Fibroblast of the conjunctiva (primary cell): ENCODE data around the gene KCND2.

Source experiments
- DNase-seq: peaks from one replicate; pipeline ENCODE4 v3.0.0-alpha.2; 2010; ENCODE audit warnings: low read depth

KCND2 gene

DNA sequence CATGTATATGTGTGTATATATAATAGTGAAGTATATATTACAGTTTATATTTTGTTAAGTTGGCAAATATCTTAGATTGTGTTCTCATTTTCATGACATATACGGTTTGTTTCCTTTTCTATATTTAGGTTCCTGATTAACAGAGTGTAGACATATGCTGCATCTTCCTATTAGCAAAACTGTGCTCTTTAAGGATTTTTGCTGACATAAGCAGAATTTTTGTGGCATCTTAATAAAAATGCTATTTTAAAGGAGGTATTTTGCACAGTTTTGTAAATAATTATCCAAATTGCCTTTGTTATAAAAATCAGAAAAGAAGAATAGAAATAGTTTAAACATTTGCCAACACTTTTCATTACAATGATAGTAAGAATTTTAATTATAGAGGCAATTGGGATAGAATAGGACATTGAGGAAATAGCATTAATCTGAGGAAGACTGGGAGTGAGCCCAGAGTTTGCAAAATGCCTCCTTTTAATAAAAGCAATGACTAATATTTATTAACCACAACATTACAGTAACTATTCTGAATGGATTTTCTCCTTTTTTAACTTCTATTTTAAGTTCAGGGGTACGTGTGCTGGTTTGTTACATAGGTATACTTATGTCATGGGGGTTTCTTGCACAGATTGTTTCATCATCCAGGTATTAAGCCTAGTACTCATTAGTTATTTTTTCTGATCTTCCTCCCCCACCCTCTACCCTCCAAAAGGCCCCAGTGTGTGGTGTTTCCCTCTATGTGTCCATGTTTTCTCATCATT is 38.2 kb downstream of the KCND2 start:
- no peak for DNase-seq

DNA sequence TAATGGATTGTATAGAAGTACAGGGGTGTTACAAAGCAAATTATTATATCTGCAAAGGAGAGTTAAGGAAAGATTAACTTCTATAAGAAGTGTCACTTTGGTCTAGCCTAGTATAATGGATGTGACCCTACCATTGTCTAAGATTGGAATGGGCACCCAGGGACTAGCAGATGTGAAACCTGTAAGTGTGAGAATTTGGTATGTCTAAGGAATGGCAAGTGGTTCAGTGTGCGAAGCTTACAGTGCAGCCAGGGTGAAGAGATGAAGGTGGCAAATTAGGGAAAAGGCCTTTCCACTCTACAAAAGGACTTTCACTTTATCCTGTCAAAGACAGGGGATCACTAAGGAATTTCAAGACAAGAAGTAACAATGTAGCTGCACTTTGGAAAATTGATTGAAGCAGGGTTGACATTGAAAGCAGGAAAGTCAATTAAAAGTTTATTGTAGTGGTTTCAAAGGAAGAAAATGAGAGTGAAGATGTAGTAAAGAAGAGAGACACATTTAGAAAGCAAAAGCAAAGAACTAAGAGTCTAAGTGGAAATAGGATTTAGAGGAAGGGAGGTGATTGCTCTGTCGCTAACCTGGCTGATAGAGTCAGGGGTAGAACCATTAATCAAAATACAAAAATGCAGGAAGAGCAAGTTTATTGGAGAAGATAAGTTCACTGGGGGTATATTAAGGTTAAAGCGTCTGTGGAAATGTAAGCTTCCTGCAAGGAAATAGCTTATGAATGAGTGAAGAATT is 47.4 kb downstream of the KCND2 start:
- no peak for DNase-seq

DNA sequence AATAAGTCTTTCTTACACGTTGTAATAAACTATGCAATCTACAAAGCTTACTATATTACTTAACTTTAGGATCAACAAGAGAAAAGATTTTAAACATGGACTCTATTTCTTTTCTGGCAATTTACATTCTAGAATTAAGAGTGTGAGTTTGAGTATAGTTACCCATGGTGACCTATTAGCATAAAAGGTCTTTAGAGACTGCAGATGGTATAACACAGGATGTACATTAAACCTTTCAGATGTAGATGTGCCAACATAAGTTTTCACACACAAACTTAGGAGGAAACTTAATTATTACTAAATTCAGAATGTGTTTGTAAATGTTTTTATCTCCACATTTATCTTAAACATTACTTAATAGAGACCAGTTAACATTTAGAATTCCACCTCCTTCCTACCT is 54.1 kb downstream of the KCND2 start:
- no peak for DNase-seq

DNA sequence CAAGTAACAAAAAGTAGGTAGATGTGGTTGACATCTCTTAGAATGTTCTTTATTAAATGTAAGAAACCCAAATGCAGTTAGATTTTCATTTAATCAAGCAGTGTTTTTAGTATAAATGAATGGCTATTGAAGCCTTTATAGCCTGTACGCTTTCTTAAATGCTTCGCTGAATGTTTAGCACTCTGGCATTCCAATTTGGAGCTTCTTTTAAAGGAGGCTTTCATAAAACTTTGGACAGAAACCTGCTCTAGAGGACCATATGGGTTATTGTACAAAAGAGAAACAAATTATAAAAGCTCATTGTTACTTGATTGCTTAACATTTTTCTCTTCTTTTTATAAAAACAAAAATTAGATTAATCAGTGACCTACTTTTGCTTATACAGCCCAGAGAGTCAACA is 59.5 kb downstream of the KCND2 start:
- DNase-seq, result no peak

DNA sequence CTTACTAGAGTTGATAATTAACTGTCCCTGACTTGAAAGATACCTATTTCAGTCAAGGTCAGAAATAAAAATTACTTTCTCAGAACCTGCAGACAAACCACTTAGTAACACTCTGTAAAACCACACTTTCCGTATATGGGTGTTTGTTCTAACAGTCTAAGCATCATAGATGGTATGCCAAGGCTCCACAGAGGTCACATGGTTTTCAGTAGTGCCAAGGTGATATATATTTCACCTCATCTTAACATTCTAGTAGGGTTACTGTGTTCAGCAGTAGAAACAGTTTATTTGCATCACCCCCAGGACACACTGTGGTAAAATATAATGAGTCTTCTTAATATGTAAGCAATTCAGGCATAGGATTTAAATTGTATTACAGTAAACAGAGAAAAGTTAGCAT is 61.5 kb downstream of the KCND2 start:
- DNase-seq, result no peak

DNA sequence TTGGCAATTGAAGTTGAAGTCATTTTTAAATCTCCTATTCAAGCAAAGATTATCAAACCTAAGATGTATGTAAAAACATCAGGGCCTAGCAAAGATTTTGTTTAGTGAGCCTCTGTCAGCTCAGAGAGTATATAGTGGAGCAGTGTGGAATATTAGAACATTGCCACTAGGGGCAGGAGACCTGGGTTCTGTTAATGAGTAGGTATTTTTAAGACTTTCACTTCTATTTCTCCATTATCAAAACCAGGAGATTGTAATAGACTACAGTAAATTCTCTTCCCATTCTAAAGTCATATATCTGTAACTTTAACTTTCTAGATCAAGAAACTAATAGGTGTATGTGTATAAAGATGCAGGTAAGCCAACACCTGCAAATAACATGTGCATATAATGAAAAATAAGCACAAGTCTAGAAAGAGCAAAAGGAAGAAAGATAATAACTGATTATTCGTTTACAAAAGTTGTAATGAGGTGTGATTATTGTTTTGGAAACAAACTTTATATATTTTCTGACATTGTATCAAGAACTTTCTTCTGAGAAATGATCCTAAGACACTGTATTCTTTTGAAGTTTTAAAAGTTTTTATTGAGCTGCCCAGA is 64.4 kb downstream of the KCND2 start:
- no peak for DNase-seq

DNA sequence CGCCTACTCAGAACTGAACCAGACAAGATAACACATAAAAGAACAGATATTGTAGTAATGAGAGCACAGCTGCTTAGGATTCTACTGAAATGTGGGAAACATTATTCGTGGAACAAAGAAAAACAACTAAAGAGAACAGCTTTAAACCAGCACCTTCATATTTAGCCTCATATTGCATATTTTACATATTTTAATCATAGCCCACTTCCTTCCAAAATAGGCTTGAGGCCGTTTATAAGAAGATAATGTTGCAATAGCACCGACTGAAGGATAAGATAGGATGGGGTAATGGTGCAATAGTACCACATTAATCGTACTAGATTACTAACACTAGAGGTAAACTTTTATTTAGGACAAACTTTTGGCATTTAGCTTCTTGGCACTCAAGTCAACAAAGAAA is 71.3 kb downstream of the KCND2 start:
- no peak for DNase-seq

DNA sequence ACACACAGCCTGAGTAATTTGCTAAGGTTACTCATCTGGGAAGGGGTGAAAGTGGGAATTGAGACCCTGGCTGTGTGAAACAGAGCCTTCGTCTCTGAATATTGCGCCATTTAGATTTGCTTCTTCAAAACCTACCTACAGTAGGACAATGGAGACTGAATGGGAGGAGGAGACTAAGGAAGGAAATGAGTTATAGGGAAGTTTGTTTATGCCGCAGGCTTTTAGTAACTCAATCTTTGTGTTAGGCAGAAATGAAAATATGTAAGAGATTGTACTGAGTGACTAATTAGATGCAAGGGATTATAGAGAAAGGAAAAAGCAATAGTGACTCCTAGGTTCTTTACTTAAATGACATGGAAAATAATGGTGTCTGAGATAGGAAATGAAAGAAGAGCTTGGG is 80.2 kb downstream of the KCND2 start:
- DNase-seq, result no peak

DNA sequence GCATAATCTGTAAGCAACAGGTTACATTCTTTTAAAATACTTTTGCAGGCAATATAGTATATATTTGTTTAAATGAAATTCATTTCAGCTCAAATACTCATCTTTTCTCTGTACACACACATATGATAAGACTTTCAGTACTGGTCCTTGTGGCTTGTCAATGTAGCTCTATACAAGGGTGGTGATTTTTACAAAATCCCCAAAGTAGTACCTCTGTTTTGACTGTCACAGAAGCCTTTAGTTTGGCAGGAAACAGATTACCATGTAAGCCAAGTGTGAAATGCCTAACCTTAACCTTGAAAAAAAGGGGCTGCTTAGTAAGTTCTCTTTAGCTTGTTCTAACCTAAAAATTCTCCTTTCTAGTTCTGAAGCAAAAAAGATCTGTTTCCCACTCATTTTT is 87.9 kb downstream of the KCND2 start:
- DNase-seq, result no peak

DNA sequence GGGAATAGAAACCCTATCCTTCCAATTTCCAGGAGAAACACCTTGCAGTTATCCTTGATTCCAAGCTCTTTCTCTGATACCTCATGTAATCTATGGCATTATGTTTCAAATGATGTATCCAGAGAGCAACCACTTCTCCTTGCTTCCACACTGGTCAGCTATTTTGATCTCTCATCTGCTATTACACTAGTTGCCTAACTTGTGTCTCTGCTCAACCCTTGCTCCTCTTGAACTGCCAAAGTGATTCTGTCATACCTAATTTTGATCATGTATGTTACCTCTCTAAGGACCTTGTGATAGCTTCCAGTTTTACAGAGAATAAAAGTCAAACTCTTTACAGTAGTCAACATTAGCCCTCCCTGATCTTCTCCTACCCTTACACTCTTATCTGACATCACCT is 90.4 kb downstream of the KCND2 start:
- DNase-seq, result no peak

DNA sequence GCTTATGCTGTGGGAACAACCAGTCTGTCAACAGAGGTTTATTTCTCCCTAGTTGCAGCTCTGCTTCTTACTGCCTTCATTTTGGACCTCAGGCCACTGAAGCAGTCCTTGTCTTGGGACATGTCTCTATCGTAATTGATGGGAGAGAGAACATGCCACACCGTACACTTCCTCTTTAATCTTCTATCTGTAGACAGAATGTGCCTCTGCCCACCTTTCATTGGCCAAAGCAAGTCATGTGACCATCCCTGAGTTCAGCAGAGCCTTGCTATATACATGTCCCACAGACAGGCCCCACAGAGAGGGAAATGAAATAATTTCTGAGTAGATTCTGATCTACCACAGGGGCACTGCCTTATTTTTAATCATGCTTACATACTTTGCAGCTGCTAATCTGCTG is 98.0 kb downstream of the KCND2 start:
- no peak for DNase-seq

DNA sequence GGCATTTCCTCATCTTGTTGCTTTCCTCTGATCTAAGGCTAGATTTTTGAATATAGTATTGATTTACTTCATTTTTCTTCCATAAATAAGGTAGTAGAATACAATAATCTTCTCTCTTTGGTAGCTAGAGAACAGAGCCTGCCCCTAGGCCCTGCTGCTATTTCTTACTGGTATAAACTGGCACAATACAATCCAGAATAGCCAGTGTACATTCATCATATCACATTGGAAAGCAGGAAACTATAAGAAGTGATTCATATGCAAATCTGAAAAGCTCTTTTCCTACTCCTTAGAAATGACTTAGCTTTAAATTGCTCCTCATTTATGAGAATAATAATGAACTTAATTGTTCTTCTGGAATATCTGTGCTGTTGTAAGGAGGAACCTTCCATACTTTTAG is 100.2 kb downstream of the KCND2 start:
- DNase-seq, result no peak

DNA sequence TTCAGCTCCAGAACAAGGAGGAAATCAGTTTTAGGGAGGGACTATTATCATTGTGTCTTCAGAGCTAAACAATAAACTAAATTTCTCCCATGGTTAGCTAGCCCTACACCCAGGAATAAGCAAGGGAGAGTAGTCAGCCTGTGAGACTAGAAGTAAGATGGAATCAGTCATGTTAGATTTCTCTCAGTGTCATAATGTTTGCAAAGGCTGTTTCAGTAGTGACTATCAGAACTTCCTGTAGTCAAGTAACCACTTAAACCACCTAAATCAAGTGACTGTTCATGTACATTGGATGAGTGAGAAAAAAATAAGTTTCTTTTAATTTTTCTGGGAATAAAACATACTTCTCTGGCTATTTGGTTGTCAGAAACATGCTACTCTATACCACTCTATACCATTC is 121.6 kb downstream of the KCND2 start:
- no peak for DNase-seq

DNA sequence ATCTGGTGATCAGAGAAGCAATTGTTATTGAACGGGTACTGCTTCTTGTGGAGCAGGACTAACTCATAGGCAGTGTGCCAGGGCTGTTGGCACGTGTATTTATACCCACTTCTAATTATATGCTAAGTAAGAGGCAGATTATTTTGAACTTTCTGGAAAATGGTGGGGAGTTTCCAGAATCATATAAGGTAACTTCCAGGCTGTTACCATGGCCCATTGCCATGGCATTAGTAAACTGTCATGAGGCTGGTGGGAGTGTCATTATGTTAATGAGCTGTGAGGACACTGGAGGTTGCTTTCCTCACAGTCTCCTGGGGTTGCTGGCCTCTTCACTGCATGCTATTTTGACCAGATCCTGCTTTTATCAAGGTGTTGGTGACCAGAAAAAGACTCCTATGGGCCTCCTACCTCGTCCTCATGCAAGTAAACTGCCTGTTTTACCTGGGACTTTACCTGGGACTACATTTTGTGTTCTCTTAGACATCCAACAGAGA is 122.6 kb downstream of the KCND2 start:
- no peak for DNase-seq

DNA sequence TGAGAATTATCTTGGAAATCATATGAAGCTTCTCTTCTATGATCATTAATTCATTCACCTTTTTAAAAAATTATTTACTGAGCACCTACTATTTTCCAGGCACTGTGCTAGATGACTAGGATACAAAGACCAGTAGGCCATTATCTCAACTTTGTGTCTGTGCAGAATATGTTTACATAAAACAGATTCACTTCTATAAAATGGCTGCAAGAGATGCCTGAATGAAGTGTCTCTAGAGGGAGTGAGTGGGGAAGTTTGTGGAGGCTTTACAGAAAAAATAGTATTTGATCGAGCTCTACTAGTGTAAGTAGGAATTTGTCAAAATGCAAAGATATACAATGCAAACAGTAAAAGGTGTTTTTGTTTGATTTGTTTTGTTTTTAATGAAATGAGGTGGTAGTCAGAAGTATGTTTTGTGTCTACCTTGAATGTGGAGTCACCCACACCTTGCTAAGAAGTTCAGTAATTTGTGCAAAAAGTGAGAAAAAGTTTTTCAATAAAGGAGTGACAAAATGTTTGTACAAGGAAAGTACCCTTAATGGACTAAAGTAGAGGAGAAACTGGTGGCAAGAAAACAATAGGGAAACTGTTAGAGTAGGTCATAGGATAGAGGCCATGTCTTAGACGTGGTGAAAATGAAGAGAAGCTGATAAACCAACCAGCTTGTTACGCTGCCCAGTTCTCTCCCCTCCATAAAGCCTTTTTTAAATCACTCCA is 125.5 kb downstream of the KCND2 start:
- DNase-seq, result no peak

DNA sequence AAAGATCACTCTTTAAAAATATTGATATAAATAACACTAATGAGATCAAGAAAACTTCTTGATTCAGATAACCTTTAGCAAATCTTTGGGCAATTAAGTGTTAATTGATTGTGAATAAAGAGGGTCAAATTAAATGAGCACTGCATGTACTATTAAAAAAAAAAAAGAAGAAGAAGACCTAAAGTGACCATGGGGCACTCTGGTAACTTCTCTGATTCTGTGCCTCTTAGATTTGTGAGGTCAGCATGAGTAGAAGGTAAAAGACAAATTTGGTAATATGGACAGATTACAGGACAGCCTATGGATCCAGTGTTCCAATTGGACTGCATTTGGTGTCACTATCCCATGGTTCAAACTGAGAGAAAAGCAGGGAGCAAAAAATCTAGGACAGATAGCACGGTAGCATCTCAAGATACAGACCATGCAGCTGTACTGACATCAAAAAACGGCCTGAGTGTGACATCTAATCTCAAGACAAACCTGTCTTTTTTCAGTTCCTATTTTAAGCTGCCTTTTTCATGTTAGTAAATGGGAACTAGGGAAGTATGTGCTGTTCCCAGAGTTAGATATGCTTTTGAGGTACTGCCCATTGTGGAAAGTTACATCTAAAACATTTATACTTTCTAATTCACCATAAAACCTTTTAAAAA is 128.0 kb downstream of the KCND2 start:
- no peak for DNase-seq

DNA sequence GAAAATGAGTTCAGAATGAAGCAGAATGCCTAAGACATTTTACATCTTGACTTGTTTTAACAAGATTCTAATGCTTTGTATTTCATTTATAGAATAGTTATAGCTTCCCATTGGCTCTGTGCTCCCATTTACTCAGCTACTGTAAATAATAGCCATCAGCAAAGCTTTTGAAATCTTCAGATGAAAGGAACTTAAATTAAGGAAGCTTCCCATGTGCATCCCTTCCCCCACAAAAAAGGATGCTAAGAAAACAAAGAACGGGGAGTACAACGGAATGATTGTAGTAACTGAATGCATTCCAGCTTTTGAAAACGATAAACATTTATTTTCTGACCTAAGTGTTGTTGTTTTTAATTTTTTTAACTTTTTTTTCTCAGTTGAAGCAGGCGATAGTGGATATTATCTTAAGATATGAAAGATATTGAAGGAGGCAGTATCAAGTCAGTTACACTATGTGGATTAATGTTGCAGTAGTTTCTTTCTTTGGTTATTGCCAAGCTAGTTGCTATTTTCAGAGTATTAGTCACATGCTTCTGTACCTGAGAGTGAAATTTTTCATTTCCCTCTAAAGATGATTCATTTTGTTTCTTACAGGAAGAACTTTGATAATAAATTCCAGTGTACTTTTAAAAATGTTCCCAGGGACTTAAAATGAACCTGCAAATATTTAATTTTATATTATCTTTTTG is 129.2 kb downstream of the KCND2 start:
- DNase-seq, result no peak

DNA sequence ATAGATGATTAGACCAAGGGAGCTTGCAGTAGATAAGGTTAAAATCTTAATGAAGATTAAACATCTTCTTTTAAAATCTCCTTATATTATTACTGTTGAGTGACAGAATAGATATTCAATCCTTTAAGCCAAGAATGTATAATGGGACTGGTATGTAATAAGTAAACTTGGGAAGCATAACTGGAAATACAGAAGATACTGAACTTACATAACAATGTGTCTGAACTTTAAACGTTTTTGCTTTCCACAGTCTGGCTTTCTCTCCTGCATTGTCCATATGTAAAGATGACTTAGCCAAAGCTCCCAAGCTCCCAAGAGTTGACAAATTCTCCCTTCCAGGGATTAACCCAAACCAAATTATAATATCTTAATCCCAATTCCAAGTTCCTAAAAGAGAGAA is 129.8 kb downstream of the KCND2 start:
- no peak for DNase-seq

DNA sequence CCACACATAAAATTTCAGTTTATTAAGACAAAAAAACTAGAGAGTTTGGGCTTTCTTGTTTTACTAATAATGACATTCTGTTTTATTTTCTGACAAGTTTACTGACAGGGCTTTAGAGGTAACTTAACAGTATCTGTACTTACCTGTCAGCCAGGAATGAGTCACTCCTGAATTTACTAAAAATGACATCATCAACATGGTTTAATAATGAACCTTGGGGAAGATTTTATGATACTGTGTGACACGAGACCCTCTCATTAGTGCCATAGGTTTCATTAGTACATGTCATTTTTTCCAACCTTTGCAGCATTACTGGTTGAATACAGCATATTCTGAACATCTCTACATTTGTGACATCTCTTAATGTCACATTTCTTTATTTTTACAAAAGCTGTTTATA is 131.1 kb downstream of the KCND2 start:
- DNase-seq, result no peak

DNA sequence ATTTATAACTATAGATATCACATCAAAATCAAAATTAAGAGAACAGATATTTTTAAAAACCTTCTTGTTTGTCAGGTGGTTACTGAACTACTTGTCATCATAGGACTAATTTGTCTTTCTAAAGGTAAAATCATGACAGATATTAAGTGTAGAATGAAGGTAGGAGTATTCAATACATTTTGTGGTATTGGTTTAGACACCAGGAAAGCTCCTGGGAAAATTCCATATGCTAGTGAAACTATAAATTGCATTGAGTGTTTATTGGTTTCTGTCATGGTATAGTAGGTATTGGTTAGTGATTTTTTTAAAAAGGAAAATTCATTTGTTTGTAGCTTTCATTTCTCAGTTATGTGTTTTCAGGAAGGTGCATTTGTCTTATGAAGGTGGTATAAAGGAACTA is 132.7 kb downstream of the KCND2 start:
- DNase-seq, result no peak

DNA sequence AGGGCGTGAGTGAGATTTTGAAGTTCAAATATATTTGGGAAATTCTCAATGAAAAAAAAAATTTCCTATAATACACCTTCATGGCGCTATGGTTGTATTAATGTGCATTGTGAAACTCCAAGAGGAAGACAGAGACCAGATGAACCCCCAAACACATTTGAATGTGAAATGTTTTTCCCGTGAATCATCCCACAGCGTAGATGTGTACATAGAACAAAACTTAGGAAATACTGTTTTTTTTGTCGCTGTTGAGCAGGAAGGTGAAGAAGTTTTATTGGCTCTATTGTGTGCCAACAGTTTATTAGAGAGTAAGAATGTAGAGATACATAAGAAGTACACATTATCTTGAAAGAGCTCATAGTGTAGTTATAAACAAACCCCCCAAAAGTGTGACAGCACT is 134.0 kb downstream of the KCND2 start:
- DNase-seq, result no peak
